ENCODE measurements around the gene TNFSF15. TPM values are rescaled to one million over a fixed set of nuclear protein-coding genes. Genes with fewer than 3 reads are reported as not detected.

The TNFSF15 gene
- total RNA-seq, 1 donor from 2014 or later, result 1.4 TPM

DNA sequence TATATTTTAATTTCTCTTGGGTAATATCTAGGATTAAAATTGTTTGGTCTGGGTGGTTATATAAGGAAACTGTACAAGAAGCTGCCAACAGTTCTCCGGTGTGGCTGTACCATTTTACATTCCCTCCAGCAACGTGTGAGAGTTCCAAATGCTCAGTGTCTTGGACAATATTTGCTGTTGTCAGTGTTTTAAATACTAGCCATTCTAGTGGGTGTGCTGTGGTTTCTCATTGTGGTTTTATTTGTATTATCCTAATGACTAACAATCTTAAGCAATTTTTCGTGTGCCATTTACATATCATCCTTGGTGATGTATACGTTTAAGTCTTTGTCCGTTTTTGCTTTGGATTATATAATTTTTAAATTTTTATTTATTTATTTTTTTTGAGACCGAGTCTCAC, 34.0 kb downstream of the TNFSF15 start:
- H3K4me3 Mint-ChIP-seq, result no peak overlapping the region
- no peaks in the 10 kb centered on the region for H3K27me3 Mint-ChIP-seq
- intact Hi-C loops (cut with micrococcal nuclease), result no loop called here
- peaks cover 24% of the 10 kb centered on the region for H3K4me1 Mint-ChIP-seq
- H3K36me3 Mint-ChIP-seq (ENCODE audit: low read depth), result peaks cover 3% of the 10 kb centered on the region
- peaks cover 2% of the 10 kb centered on the region for H3K9me3 Mint-ChIP-seq
- DNase-seq, result no peak
- no peak overlapping the region for H3K27ac Mint-ChIP-seq

- Mint-ChIP-seq H3K27me3 (peaks cover 3% of the 10 kb centered on the region), H3K36me3 (ENCODE audit: low read depth) (peaks cover 3% of the 10 kb centered on the region), H3K9me3 (peaks cover 2% of the 10 kb centered on the region), H3K4me1 (peaks cover 20% of the 10 kb centered on the region), H3K4me3 (no peak overlapping the region), H3K27ac (no peak overlapping the region)
- no peak for DNase-seq
- intact Hi-C loops (cut with micrococcal nuclease), result no loop called here
These were observed 34.8 kb downstream of the TNFSF15 start for GRCh38 chr9:114770991-114771390.

DNA sequence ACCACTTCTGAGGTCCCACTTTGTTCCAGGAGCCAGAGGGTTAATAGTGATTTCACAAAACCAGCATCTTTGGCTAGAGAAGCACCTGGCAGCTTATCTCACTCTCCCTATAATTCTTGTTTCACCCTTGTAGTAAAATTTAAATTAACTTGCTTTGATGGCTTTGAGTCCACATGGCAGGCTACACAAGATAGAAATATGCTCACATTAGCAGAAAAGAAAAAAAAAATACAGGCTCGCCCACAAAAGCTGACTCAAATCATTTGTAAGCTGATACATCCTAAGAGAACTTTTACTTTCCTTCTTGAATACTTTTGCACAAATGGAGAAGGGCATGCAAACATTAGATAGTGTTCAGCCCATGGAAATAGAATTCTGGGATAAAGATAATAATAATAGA, 36.2 kb downstream of the TNFSF15 start:
- H3K9me3 Mint-ChIP-seq, result peaks cover under 1% of the 10 kb centered on the region
- H3K36me3 Mint-ChIP-seq (ENCODE audit: low read depth), result peaks cover 3% of the 10 kb centered on the region
- peaks cover 8% of the 10 kb centered on the region for H3K4me1 Mint-ChIP-seq
- H3K27ac Mint-ChIP-seq, result no peak overlapping the region
- no peak overlapping the region for H3K4me3 Mint-ChIP-seq
- H3K27me3 Mint-ChIP-seq, result peaks cover 7% of the 10 kb centered on the region
- DNase-seq, result peak; percentile 62
- intact Hi-C loops (cut with micrococcal nuclease), result loop anchor here (2.0 kb wide), 1 partner anchor 37 kb away; the partner anchor contains the start of gene TNFSF15

DNA sequence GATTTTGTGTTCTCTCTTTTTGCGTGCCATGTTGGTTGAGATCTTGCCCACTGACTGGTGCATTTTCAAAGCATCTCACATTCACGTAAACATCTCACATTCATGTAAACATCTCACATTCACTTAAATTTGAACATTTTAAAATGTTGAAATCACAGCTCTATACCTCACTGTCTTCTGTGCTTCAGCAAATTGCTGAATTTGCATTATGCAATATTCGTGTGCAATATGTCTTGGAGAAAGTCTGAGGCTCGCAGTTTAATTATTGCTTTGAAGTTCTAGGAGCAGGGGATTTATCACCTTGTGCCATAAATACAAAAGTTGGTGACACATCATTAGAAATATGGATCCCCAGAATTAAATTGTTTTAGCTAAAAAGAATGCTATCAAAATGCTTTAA, 42.6 kb downstream of the TNFSF15 start:
- DNase-seq, result no peak

GRCh38 chr9:114761523-114761922, 44.3 kb downstream of the TNFSF15 start:
- no peak for DNase-seq
- peaks cover 2% of the 10 kb centered on the region for H3K36me3 Mint-ChIP-seq (ENCODE audit: low read depth)
- peaks cover 7% of the 10 kb centered on the region for H3K4me1 Mint-ChIP-seq
- H3K9me3 Mint-ChIP-seq, result no peaks in the 10 kb centered on the region
- H3K4me3 Mint-ChIP-seq, result no peak overlapping the region
- H3K27ac Mint-ChIP-seq, result no peak overlapping the region
- H3K27me3 Mint-ChIP-seq, result peaks cover 11% of the 10 kb centered on the region
- intact Hi-C loops (cut with micrococcal nuclease), result no loop called here

More for the DNA sequence above, 42.6 kb downstream of the TNFSF15 start:
- intact Hi-C loops (cut with micrococcal nuclease), result no loop called here
- Mint-ChIP-seq H3K36me3 (ENCODE audit: low read depth) (peaks cover 2% of the 10 kb centered on the region), H3K4me3 (no peak overlapping the region), H3K27ac (no peak overlapping the region), H3K27me3 (peaks cover 11% of the 10 kb centered on the region), H3K9me3 (no peaks in the 10 kb centered on the region), H3K4me1 (no peaks in the 10 kb centered on the region)

DNA sequence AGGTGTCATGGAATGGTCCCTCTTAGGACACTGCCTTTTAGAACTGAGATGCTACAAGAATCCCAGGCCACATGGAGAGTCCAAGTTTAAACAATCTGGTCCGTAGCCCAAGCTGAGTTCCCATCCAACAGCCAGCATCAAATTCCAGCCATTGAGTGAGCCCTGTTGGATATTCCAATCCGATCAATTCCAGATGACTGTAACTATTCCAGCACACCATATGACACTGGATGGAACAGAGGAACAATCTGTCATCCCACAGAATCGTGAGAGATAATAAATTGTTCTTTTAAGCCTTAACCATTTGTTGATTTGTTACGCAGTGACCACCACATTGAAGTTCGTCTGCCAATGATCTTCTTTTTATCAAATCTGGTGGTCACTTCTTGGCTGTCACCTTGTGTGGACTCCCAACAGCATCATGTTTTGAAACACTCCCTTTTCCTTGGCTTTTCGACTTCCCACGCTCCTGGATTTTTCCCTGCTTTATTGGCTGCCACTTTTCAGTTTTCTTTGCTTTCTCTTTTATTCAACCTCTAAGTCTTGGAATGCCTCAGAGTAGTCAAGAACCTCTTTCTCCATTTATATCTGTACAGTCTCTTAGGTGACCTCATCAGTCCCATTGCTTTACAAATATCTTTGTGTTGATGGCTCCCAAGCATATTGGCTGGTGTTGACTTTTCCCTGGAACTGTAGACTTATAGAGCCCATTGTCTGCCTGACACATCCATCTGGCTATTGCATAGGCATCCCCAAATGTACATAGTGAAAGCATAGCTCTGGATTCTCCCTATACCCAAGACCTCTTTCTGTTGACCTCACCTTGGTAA, 46.1 kb downstream of the TNFSF15 start:
- DNase-seq, result no peak
- Mint-ChIP-seq H3K4me3 (no peak overlapping the region), H3K27ac (no peak overlapping the region)

GRCh38 chr9:114757984-114758383, 47.9 kb downstream of the TNFSF15 start:
- peaks cover 14% of the 10 kb centered on the region for H3K4me1 Mint-ChIP-seq
- H3K27me3 Mint-ChIP-seq, result peaks cover 2% of the 10 kb centered on the region
- peaks cover 3% of the 10 kb centered on the region for H3K36me3 Mint-ChIP-seq (ENCODE audit: low read depth)
- DNase-seq, result no peak
- intact Hi-C loops (cut with micrococcal nuclease), result no loop called here
- no peak overlapping the region for H3K4me3 Mint-ChIP-seq
- no peak overlapping the region for H3K27ac Mint-ChIP-seq
- peaks cover 8% of the 10 kb centered on the region for H3K9me3 Mint-ChIP-seq

More for the DNA sequence above, 46.1 kb downstream of the TNFSF15 start:
- peaks cover 4% of the 10 kb centered on the region for H3K27me3 Mint-ChIP-seq
- peaks cover 5% of the 10 kb centered on the region for H3K36me3 Mint-ChIP-seq (ENCODE audit: low read depth)
- intact Hi-C loops (cut with micrococcal nuclease), result no loop called here
- peaks cover 8% of the 10 kb centered on the region for H3K9me3 Mint-ChIP-seq
- peaks cover 8% of the 10 kb centered on the region for H3K4me1 Mint-ChIP-seq

GRCh38 chr9:114757395-114757794, 48.4 kb downstream of the TNFSF15 start:
- Mint-ChIP-seq H3K36me3 (ENCODE audit: low read depth) (peaks cover 3% of the 10 kb centered on the region), H3K27me3 (peaks cover 2% of the 10 kb centered on the region), H3K4me1 (peaks cover 14% of the 10 kb centered on the region), H3K4me3 (no peak overlapping the region), H3K27ac (no peak overlapping the region), H3K9me3 (peaks cover 10% of the 10 kb centered on the region)
- intact Hi-C loops (cut with micrococcal nuclease), result no loop called here
- DNase-seq, result no peak

DNA sequence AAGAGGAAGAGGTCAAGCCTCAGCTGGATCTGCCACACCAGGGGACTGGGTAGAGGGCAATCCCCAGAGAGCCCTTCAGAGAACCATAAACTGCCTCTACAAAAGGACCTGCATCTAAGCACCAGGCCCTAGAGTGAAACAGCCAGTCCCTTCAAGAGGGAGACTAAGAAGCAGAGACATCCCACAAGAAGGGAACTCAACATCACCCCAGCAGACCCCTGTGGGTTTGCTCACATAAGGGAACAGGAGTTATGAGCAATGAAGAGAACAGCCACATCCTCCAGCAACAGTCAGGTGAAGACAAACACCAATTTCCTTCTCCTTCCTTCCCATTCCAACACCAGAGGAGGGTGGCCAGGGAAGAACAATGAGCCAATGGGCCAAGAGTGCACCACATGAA, 48.9 kb downstream of the TNFSF15 start:
- intact Hi-C loops (cut with micrococcal nuclease), result no loop called here
- Mint-ChIP-seq H3K27me3 (peaks cover 2% of the 10 kb centered on the region), H3K36me3 (ENCODE audit: low read depth) (peaks cover 3% of the 10 kb centered on the region), H3K27ac (no peak overlapping the region), H3K4me3 (no peak overlapping the region), H3K4me1 (peaks cover 14% of the 10 kb centered on the region), H3K9me3 (peaks cover 12% of the 10 kb centered on the region)
- DNase-seq, result no peak

GRCh38 chr9:114754581-114754980, 51.3 kb downstream of the TNFSF15 start:
- Mint-ChIP-seq H3K27ac (no peak overlapping the region), H3K27me3 (peaks cover 2% of the 10 kb centered on the region), H3K4me1 (peaks cover 20% of the 10 kb centered on the region), H3K36me3 (ENCODE audit: low read depth) (peaks cover 8% of the 10 kb centered on the region), H3K4me3 (no peak overlapping the region), H3K9me3 (peaks cover 20% of the 10 kb centered on the region)
- no peak for DNase-seq
- intact Hi-C loops (cut with micrococcal nuclease), result no loop called here

DNA sequence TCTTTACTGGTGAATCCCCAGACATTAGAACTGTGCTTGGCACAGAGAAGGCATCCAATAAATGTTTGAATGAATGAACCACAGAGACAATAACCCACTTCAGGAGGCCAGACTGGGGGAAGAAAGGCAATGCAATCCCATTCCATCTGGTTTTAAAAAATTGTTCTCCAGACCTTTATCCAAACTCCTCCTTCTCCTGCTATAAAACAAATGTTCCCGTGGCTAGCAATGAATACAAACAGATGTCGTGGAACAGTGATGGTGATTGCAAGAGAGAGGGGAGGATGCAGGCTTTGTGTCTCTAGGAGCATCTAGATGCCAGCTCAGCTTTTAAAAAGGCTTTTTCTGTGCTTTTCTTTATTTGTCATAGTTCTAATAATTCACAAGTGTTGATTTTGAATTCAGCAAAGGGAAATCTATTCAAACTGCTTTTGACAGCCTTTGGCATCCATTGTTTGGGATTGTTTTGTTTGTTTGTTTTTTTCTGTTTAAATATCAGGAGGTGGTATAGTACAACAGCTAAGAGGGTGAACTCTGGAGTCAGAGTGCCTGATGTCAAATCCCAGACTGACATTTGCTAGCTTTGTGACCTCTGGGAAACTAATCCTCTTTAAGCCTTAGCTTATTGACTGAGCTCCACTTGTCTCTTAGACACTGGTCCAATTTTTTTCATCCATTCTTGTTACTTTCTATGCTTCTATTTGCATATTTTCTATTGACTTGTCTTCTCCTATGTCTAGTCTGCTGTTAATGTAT, 59.1 kb downstream of the TNFSF15 start:
- Mint-ChIP-seq H3K27me3 (no peaks in the 10 kb centered on the region), H3K4me1 (peaks cover 16% of the 10 kb centered on the region), H3K36me3 (ENCODE audit: low read depth) (peaks cover 10% of the 10 kb centered on the region), H3K27ac (no peak overlapping the region), H3K9me3 (peaks cover 8% of the 10 kb centered on the region), H3K4me3 (no peak overlapping the region)
- DNase-seq, result no peak
- intact Hi-C loops (cut with micrococcal nuclease), result no loop called here

- H3K4me1 Mint-ChIP-seq, result peaks cover 17% of the 10 kb centered on the region
- intact Hi-C loops (cut with micrococcal nuclease), result no loop called here
- H3K4me3 Mint-ChIP-seq, result no peak overlapping the region
- peaks cover 10% of the 10 kb centered on the region for H3K36me3 Mint-ChIP-seq (ENCODE audit: low read depth)
- DNase-seq, result no peak
- H3K27ac Mint-ChIP-seq, result peak overlapping the region; percentile 9
- peaks cover 8% of the 10 kb centered on the region for H3K9me3 Mint-ChIP-seq
- H3K27me3 Mint-ChIP-seq, result no peaks in the 10 kb centered on the region
These were observed 59.8 kb downstream of the TNFSF15 start for GRCh38 chr9:114745879-114746550.

- peak overlapping the region; percentile 9 for H3K27ac Mint-ChIP-seq
These were observed 60.6 kb downstream of the TNFSF15 start for GRCh38 chr9:114745108-114745848.

More at GRCh38 chr9:114745108-114745848, 60.6 kb downstream of the TNFSF15 start:
- H3K27me3 Mint-ChIP-seq, result no peaks in the 10 kb centered on the region
- intact Hi-C loops (cut with micrococcal nuclease), result no loop called here
- DNase-seq, result no peak
- H3K4me3 Mint-ChIP-seq, result no peak overlapping the region
- peaks cover 3% of the 10 kb centered on the region for H3K9me3 Mint-ChIP-seq
- peaks cover 5% of the 10 kb centered on the region for H3K36me3 Mint-ChIP-seq (ENCODE audit: low read depth)
- H3K4me1 Mint-ChIP-seq, result peaks cover 18% of the 10 kb centered on the region
